ENCODE measurements around the gene POLE. TPM values are rescaled to one million over a fixed set of nuclear protein-coding genes. Genes with fewer than 3 reads are reported as not detected.

The POLE gene
- total RNA-seq, 4 donors from 2014 or later, result 17.8 to 42.4 (median 27.0) TPM

DNA sequence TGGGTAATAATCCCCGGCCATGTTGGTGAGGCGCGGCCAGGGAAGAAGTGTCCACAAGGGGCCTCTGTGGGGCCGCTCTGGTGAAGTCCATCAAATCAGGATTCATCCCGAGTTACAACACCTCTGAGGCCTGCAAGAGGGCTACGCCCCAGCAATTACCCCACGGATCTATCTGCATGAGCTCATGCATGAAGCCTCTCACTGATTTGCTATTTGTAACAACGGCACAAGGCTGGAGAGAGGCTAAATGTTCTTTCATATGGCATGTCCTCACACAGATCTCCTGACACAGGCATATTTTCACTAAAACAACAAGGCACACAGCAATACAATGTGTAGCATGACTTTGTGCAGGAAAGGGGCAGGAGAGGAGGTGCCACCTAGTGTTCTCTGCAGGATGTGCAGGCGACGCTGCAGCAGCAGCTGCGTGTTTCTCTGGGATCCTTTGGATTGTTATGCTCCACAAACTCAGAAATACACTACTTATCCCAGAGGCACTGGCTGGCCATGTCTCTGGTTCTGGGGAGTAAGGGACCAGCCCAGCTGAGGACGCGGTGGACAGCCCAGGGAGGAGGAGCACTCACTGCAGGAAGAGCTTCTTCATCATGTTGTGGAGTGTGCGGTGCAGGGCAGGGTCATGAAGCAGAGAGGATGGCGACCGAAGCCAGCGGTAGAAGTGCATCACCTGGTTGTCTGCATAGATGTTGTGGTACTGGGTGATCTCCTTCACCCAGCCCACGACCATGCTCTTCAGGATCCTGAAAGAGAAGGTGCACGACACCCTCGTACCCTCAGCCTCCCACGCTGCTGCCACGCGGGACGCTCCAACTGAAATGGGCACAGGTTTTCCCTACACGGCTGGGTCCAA lies 48.4 kb downstream of the POLE start:
- H3K27ac ChIP-seq, result peak overlapping the region in 2 of 4 donors; percentile 21 to 44
- TF ChIP-seq POLR2A (IDR thresholded peaks at IDR 0.05), result no peak
- TF ChIP-seq, protein P1, sequence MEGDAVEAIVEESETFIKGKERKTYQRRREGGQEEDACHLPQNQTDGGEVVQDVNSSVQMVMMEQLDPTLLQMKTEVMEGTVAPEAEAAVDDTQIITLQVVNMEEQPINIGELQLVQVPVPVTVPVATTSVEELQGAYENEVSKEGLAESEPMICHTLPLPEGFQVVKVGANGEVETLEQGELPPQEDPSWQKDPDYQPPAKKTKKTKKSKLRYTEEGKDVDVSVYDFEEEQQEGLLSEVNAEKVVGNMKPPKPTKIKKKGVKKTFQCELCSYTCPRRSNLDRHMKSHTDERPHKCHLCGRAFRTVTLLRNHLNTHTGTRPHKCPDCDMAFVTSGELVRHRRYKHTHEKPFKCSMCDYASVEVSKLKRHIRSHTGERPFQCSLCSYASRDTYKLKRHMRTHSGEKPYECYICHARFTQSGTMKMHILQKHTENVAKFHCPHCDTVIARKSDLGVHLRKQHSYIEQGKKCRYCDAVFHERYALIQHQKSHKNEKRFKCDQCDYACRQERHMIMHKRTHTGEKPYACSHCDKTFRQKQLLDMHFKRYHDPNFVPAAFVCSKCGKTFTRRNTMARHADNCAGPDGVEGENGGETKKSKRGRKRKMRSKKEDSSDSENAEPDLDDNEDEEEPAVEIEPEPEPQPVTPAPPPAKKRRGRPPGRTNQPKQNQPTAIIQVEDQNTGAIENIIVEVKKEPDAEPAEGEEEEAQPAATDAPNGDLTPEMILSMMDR (IDR thresholded peaks at IDR 0.05), result peak in 4 of 6 experiments; percentile 54 to 77 (median 60)
- DNase-seq, result no peak
- no peaks in the 10 kb centered on the region for H3K27me3 ChIP-seq
- 71 to 72% methylated on average over 22 to 24 of the region's 25 CpGs for WGBS, 2 donors
- peaks cover 14 to 98% (median 36%) of the 10 kb centered on the region in 3 donors for H3K36me3 ChIP-seq
- no peaks in the 10 kb centered on the region for H3K9me3 ChIP-seq
- intact Hi-C loops (cut with DNase I), result no loop called here
- no peak overlapping the region for H3K4me3 ChIP-seq
- no peaks in the 10 kb centered on the region for H3K4me1 ChIP-seq

DNA sequence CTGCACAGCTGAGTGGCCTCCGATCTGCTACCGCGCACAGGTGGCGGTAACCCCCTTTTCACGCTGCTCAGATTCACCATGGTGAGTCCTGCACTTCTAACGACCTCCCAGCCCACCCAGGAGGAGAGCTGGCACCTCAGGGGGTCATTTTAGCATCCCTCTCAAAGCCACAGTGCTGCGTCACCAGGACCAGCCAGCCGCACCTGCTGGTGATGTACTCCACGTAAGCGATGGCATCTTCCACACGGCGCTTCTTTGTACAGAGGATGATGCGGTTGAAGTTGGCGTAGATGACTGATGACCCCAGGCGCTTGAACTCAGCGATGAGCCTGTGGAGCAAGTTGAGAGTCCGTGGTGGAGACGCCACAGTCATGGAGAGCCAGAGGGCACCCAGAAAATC lies 49.3 kb downstream of the POLE start:
- no peak overlapping the region for H3K4me3 ChIP-seq
- no peak for DNase-seq
- no peaks in the 10 kb centered on the region for H3K4me1 ChIP-seq
- intact Hi-C loops (cut with DNase I), result no loop called here
- H3K36me3 ChIP-seq, result peaks cover 10 to 98% (median 30%) of the 10 kb centered on the region in 3 donors
- no peaks in the 10 kb centered on the region for H3K9me3 ChIP-seq
- TF ChIP-seq, protein P1 (IDR thresholded peaks at IDR 0.05), result no peak
- no peak for TF ChIP-seq POLR2A (IDR thresholded peaks at IDR 0.05)
- no peak overlapping the region for H3K27ac ChIP-seq
- WGBS, 2 donors, result 83 to 89% methylated on average over 15 to 18 of the region's 18 CpGs
- no peaks in the 10 kb centered on the region for H3K27me3 ChIP-seq

DNA sequence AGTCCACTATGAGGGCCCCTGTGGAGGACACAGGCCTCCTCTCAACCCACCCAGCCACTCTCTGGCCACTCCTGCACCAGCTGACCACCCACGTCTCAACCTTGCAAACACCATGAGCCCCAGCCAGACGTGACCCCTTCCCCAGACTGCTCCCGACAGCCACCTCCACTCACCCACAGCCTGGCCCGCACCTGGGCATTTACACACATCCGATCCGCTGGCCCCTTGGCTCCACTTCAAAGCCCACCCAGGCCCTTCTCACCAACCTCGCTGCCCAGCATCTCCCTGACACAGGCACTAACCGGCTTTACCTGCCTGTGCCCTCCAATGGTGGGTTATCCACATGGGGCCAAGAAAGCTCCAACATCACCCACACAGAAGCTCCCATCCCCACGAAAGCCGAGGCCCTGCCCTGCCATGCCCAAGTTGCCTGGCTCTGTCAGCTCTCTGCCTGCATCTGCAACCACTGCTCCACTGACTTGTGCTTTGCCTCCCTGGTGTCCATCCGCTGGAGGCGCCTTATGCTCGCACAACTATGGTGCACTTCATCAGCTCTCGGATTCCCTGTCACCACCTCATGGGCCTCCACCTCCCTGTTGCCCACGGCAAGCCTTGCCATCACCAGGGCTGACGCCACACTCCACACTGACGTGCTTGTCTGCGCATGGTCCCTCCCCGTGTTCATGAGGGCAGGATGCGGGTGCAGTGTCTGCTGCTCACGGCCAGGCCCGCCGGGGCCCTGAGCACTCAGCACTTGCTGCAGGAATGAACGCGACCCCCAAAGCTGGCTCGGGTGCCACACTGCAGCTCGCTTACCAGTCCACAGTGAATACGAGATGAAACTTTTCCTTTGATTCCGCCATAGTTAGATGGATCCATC lies 51.8 kb downstream of the POLE start:
- DNase-seq, result no peak
- 86 to 98% methylated on average over 11 to 19 of the region's 29 CpGs for WGBS, 2 donors
- H3K36me3 ChIP-seq, result peaks cover 22 to 98% (median 25%) of the 10 kb centered on the region in 3 donors

DNA sequence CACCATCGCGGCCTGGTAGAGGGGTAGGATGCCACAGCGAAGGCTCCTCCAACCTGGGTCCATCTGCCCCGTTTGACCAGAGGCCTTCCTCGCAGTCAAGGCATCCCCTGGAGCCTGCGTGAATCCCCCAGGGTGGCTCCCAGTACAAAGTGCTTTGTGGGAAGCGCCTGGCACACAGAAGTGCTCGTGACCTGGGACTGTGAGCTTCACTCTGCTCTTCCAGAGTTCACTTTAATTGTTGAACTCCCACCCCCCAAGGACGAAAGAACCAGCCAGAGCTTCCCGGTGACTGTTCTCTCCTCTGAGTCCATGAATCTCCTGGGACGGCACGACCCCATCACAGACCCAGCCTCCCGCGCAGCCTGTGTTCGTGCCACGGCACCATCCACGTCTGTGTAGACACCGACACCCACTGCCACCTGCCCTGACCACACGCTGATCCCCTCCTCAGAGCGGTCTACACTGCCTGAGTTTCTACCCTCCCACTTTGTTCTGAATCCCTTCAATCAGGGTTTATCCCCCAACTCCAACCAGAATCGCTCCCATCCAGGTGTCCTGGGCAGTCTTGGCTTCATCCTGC lies 52.6 kb downstream of the POLE start:
- TF ChIP-seq POLR2A (IDR thresholded peaks at IDR 0.05), result no peak
- 93 to 96% methylated on average over 12 to 13 of the region's 21 CpGs for WGBS, 2 donors
- no peaks in the 10 kb centered on the region for H3K27me3 ChIP-seq

More for the DNA sequence above, 51.8 kb downstream of the POLE start:
- H3K27me3 ChIP-seq, result no peaks in the 10 kb centered on the region
- no peaks in the 10 kb centered on the region for H3K9me3 ChIP-seq
- TF ChIP-seq, protein P1 (IDR thresholded peaks at IDR 0.05), result no peak
- TF ChIP-seq POLR2A (IDR thresholded peaks at IDR 0.05), result no peak
- intact Hi-C loops (cut with DNase I), result no loop called here
- no peak overlapping the region for H3K4me3 ChIP-seq
- H3K4me1 ChIP-seq, result no peaks in the 10 kb centered on the region
- H3K27ac ChIP-seq, result no peak overlapping the region

DNA sequence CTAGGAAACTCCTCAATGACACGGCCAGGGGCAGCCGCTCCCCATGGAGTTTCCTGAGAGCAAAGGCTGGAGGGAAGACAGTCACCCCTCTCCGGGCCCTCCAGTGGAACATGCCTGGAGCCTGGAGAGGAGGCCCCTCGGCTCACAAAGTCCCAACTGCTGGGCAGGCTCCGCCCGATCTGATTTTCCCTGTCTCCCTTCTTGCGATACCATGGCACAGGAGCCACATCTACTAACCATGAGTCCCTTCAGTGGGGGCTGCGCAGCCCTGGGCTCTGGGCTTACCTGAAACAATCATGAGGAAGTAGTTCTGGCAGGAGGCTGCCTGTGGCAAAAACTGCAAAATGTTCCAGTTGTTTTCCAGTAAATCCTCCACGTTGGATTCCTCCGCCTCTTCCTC lies 53.2 kb downstream of the POLE start:
- no peak overlapping the region for H3K4me3 ChIP-seq

More for the DNA sequence above, 52.6 kb downstream of the POLE start:
- Histone ChIP-seq H3K36me3 (peaks cover 22 to 98% (median 25%) of the 10 kb centered on the region in 3 donors), H3K4me3 (no peak overlapping the region), H3K4me1 (no peaks in the 10 kb centered on the region), H3K9me3 (no peaks in the 10 kb centered on the region), H3K27ac (no peak overlapping the region)
- DNase-seq, result no peak
- intact Hi-C loops (cut with DNase I), result no loop called here

More for the DNA sequence above, 53.2 kb downstream of the POLE start:
- peaks cover 22 to 98% (median 25%) of the 10 kb centered on the region in 3 donors for H3K36me3 ChIP-seq
- intact Hi-C loops (cut with DNase I), result no loop called here
- no peak overlapping the region for H3K27ac ChIP-seq
- no peak for DNase-seq
- no peaks in the 10 kb centered on the region for H3K4me1 ChIP-seq
- WGBS, 2 donors, result 86 to 93% methylated on average over 7 to 8 of the region's 10 CpGs
- TF ChIP-seq, protein P1 (IDR thresholded peaks at IDR 0.05), result no peak
- no peak for TF ChIP-seq POLR2A (IDR thresholded peaks at IDR 0.05)
- H3K9me3 ChIP-seq, result no peaks in the 10 kb centered on the region
- H3K27me3 ChIP-seq, result no peaks in the 10 kb centered on the region

Data from esophagus squamous epithelium (tissue), 5 donors.